Cardiac fibroblast (primary cell): ENCODE results near the gene TTC23.

Experiments
- DNase-seq, 2 donors: peaks; one replicate each; pipeline versions ENCODE4 v3.0.0 to v3.0.0-alpha.2; 2010; ENCODE audit warnings: low read depth in 2 of 2
- H3K4me3 ChIP-seq, 2 donors: replicated peaks in 1 of 2; 1 replicate in 1 of 2; 2 replicates in 1 of 2; pipeline ENCODE4 v1.5.1; 2011; ENCODE audit warnings: low read depth in 2 of 2, low read length in 2 of 2, mild to moderate bottlenecking in 2 of 2, moderate library complexity in 1 of 2
- CTCF ChIP-seq: IDR thresholded peaks from one replicate; pipeline ENCODE4 v1.5.1; 2011; ENCODE audit warnings: low read depth, mild to moderate bottlenecking, low read length, inconsistent platforms

TTC23 gene

GRCh38 chr15:99226802-99227201 lies 22.6 kb downstream of the TTC23 start:
- no peak for DNase-seq
- no peak overlapping the region for H3K4me3 ChIP-seq
- TF ChIP-seq CTCF = no peak

GRCh38 chr15:99224372-99225214 lies 24.8 kb downstream of the TTC23 start:
- no peak overlapping the region for H3K4me3 ChIP-seq
- TF ChIP-seq CTCF = no peak
- DNase-seq = no peak

- peak; percentile 80 to 82 for DNase-seq
- H3K4me3 ChIP-seq = no peak overlapping the region
- TF ChIP-seq CTCF = peak; percentile 87
Measured at GRCh38 chr15:99213187-99213811, 36.1 kb downstream of the TTC23 start.

GRCh38 chr15:99212406-99212805 lies 37.0 kb downstream of the TTC23 start:
- peak; percentile 28 to 60 for DNase-seq
- H3K4me3 ChIP-seq = no peak overlapping the region
- TF ChIP-seq CTCF = no peak

- peak; percentile 19 to 61 for DNase-seq
- no peak for TF ChIP-seq CTCF
- no peak overlapping the region for H3K4me3 ChIP-seq
Measured at GRCh38 chr15:99211926-99212325, 37.5 kb downstream of the TTC23 start.

GRCh38 chr15:99210334-99210733 lies 39.0 kb downstream of the TTC23 start:
- H3K4me3 ChIP-seq = no peak overlapping the region
- no peak for TF ChIP-seq CTCF
- no peak for DNase-seq
